Neural progenitor cell (in vitro differentiated cells): Measurements from ENCODE around the gene STX1A.

Experiments
- CTCF ChIP-seq: fragments of 200-600 bp; sonication (generic); IDR thresholded peaks from 2 replicates; pipeline ENCODE4 v1.5.1; 2017; ENCODE audit warnings: antibody characterized with exemption, mild to moderate bottlenecking
- EZH2phosphoT487 ChIP-seq: fragments of 200-600 bp; sonication (generic); IDR thresholded peaks from 2 replicates; pipeline ENCODE4 v1.6.1; 2017; ENCODE audit warnings: antibody characterized with exemption

- TF ChIP-seq CTCF, result no peak
- TF ChIP-seq EZH2phosphoT487, result no peak
Observed at GRCh38 chr7:73736885-73737284, 17.4 kb upstream of the STX1A start.
